Measurements from ENCODE around the gene DPH2.

DPH2 gene

DNA sequence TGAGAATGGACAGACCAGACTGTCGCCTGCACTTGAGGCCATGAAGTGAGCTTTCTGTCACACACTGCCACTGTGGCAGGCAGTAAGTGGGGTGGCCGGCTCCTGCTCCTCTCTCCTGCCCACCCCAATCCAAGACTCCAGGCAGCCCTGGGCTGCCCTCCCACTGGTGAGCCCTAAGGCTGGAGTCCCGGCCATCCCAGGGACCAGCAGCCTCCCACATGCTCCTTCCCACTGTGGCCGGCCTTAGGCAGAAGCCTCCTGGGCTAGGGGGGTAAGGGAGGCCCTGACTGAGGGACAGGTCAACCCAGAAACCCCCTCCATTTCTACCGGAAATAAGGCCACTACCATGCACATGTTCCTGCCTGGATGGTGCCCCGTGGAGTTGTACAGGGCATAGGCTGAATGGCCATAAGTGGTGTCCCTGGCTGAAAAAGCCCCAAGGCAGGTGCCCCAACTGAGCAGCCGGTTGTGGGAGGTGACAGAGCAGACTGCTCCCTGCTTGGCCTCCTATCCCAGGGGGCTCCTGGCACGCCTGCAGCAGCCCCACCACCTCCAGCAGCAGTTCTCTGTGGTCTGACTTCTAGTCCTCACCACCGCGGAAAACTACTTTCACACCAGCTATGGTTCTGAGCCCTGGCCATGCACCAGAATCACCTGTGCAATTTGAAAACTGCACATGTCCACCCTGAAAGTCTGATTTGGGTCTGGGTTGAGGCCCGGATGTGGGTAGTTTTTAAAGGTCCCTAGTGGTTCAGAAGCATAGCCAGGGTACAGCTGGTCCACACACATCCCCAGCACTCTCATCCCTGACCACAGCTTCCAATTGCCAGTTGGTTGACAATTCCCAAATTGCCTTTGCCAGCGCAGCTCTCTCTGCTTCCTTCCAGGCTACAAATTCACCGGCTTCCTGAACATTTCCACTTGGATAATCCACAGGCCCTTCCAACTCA lies 37.8 kb upstream of the DPH2 start:
- no peaks in the 10 kb centered on the region for H3K27me3 ChIP-seq (ENCODE audit: control insufficient read depth, low read length)
- no peaks in the 10 kb centered on the region for H3K79me2 ChIP-seq (ENCODE audit: control insufficient read depth, low read length)
- TF ChIP-seq EZH2phosphoT487 (IDR thresholded peaks at IDR 0.05; ENCODE audit: borderline replicate concordance, low read length): no peak
- TF ChIP-seq, protein P1, sequence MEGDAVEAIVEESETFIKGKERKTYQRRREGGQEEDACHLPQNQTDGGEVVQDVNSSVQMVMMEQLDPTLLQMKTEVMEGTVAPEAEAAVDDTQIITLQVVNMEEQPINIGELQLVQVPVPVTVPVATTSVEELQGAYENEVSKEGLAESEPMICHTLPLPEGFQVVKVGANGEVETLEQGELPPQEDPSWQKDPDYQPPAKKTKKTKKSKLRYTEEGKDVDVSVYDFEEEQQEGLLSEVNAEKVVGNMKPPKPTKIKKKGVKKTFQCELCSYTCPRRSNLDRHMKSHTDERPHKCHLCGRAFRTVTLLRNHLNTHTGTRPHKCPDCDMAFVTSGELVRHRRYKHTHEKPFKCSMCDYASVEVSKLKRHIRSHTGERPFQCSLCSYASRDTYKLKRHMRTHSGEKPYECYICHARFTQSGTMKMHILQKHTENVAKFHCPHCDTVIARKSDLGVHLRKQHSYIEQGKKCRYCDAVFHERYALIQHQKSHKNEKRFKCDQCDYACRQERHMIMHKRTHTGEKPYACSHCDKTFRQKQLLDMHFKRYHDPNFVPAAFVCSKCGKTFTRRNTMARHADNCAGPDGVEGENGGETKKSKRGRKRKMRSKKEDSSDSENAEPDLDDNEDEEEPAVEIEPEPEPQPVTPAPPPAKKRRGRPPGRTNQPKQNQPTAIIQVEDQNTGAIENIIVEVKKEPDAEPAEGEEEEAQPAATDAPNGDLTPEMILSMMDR (IDR thresholded peaks at IDR 0.05; ENCODE audit: low read depth, low read length, poor library complexity, severe bottlenecking): no peak
- H3F3A ChIP-seq (ENCODE audit: control insufficient read depth, insufficient read depth): no peaks in the 10 kb centered on the region
- H3K36me3 ChIP-seq (ENCODE audit: control insufficient read depth, low read length): no peaks in the 10 kb centered on the region
- H3K27ac ChIP-seq (ENCODE audit: low read depth, low read length): no peak overlapping the region
- H4K20me1 ChIP-seq (ENCODE audit: control insufficient read depth, insufficient read depth, low read depth, low read length): no peaks in the 10 kb centered on the region
- H3K9me2 ChIP-seq (replicated peaks; ENCODE audit: control insufficient read depth, low read length): no peaks in the 10 kb centered on the region
- H3K4me1 ChIP-seq (ENCODE audit: control insufficient read depth, low read length): peaks cover 5% of the 10 kb centered on the region
- H3K4me2 ChIP-seq (ENCODE audit: low read length): no peak overlapping the region
- H3K4me3 ChIP-seq (ENCODE audit: low read length): no peak overlapping the region
- no peaks in the 10 kb centered on the region for H3K9me3 ChIP-seq (ENCODE audit: control insufficient read depth, insufficient read depth, low read length)

DNA sequence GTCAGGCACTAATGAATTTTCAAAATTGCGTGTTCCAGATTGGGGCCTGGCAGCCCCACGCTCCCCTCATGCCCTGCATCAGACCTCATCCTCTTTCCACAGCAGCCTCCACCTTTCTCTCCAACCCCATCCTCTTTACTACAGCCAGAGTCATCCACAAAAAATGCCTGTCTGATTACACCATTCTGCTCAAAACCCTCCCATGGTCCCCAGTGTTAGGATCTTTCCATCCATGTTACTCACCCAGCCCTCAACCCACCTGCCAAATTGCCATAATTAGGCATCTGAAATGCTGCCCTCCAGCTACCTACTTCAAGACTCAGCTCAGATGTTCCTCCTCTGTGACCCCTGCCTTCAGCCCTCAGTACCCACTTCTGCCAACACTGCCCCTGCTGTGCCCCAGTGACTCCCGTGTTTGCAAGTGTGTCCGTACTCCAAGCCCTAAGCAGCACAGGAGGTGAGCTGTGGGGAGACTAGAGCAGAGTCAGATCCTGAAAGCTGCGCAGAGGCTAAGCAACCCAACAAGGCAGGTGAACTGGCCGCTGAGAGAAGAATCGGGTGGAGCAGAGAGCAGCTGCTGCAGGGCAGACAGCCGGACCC lies 36.9 kb upstream of the DPH2 start:
- H3K9me3 ChIP-seq (ENCODE audit: control insufficient read depth, insufficient read depth, low read length): no peaks in the 10 kb centered on the region
- H3K4me3 ChIP-seq (ENCODE audit: low read length): no peak overlapping the region
- no peaks in the 10 kb centered on the region for H3K27me3 ChIP-seq (ENCODE audit: control insufficient read depth, low read length)
- no peaks in the 10 kb centered on the region; the same call in 1 of the 2 replicates for H3K36me3 ChIP-seq (ENCODE audit: control insufficient read depth, low read length)
- H3K79me2 ChIP-seq (ENCODE audit: control insufficient read depth, low read length): no peaks in the 10 kb centered on the region
- H3K4me2 ChIP-seq (ENCODE audit: low read length): no peak overlapping the region
- H4K20me1 ChIP-seq (ENCODE audit: control insufficient read depth, insufficient read depth, low read depth, low read length): no peaks in the 10 kb centered on the region
- H3K27ac ChIP-seq (ENCODE audit: low read depth, low read length): no peak overlapping the region
- no peaks in the 10 kb centered on the region for H3F3A ChIP-seq (ENCODE audit: control insufficient read depth, insufficient read depth)
- TF ChIP-seq EZH2phosphoT487 (IDR thresholded peaks at IDR 0.05; ENCODE audit: borderline replicate concordance, low read length): no peak
- no peaks in the 10 kb centered on the region for H3K9me2 ChIP-seq (replicated peaks; ENCODE audit: control insufficient read depth, low read length)
- H3K4me1 ChIP-seq (ENCODE audit: control insufficient read depth, low read length): peaks cover 5% of the 10 kb centered on the region

DNA sequence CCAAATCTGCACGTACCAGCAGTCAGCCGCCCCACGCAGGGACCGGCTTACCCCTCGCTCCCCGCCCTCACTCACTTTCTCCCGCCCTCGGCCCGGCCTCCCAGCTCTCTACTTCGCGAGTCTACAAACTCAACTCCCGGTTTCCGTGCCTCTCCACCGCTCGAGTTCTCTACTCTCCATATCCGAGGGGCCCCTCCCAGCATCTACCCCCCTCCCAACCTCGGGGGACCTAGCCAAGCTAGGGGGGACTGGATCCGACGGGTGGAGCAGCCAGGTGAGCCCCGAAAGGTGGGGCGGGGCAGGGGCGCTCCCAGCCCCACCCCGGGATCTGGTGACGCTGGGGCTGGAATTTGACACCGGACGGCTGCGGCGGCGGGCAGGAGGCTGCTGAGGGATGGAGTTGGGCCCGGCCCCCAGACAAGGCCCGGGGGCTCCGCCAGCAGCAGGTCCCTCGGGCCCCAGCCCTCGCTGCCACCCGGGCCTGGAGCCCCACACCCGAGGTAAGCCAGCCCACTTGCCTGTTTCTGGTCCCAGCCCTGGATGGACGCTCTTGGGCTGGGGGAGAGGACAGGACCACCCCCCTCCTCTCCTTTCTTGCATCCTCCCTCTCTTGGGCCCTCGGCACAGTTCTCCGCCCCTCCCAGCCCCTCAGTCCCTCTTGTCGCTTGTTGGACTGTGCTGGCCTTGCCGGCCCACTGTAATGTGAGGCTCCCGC lies 36.3 kb upstream of the DPH2 start, which contains the start of gene ARTN:
Gene ARTN, plus strand, starts transcription at position 416 of the 715 bp plus-strand sequence. CDS start 1,856 bp downstream, outside the sequence.
- no peak within 1 kb of the TSS for H3K27ac ChIP-seq (ENCODE audit: low read depth, low read length)
- H3K4me3 ChIP-seq (ENCODE audit: low read length): no peak within 1 kb of the TSS
- no peaks in the 10 kb centered on the region for H4K20me1 ChIP-seq (ENCODE audit: control insufficient read depth, insufficient read depth, low read depth, low read length)
- H3K36me3 ChIP-seq (ENCODE audit: control insufficient read depth, low read length): no peaks in the 10 kb centered on the region; the same call in 1 of the 2 replicates
- no peaks in the 10 kb centered on the region for H3K9me2 ChIP-seq (replicated peaks; ENCODE audit: control insufficient read depth, low read length)
- H3K79me2 ChIP-seq (ENCODE audit: control insufficient read depth, low read length): no peaks in the 10 kb centered on the region
- no peaks in the 10 kb centered on the region for H3K27me3 ChIP-seq (ENCODE audit: control insufficient read depth, low read length)
- H3F3A ChIP-seq (ENCODE audit: control insufficient read depth, insufficient read depth): no peaks in the 10 kb centered on the region
- H3K4me1 ChIP-seq (ENCODE audit: control insufficient read depth, low read length): peaks cover 5% of the 10 kb centered on the region
- TF ChIP-seq, protein P1 (IDR thresholded peaks at IDR 0.05; ENCODE audit: low read depth, low read length, poor library complexity, severe bottlenecking): no peak
- no peak for TF ChIP-seq EZH2phosphoT487 (IDR thresholded peaks at IDR 0.05; ENCODE audit: borderline replicate concordance, low read length)
- H3K4me2 ChIP-seq (ENCODE audit: low read length): no peak within 1 kb of the TSS
- H3K9me3 ChIP-seq (ENCODE audit: control insufficient read depth, insufficient read depth, low read length): no peaks in the 10 kb centered on the region
